H1 (cell line): ENCODE results near the gene POM121L2.
A peak's percentile ranks its signal among the peaks of the same experiment; 100 is the strongest.

Experiments used
- CBX5 ChIP-seq: fragments of 300-800, 300-1000 bp; sonication (generic); IDR thresholded peaks from 2 replicates; pipeline ENCODE4 v1.7.1; 2016; ENCODE audit warnings: antibody characterized with exemption, low read length, low read depth
- CEBPB ChIP-seq: IDR thresholded peaks from 2 replicates; pipeline ENCODE4 v1.6.1; 2012; ENCODE audit warnings: low read depth, low read length
- EGR1 ChIP-seq: IDR thresholded peaks from 2 replicates; pipeline ENCODE4 v1.6.1; 2011; ENCODE audit warnings: low read depth, low read length, borderline replicate concordance
- EP300 ChIP-seq, 2 experiments: IDR thresholded peaks; 1 replicate in 1 of 2; 2 replicates in 1 of 2; pipeline ENCODE4 v1.6.1; 2011 to 2012; ENCODE audit warnings: low read depth in 2 of 2, low read length in 2 of 2, mild to moderate bottlenecking in 2 of 2, borderline replicate concordance in 1 of 2, inconsistent platforms in 1 of 2, moderate library complexity in 1 of 2
- JUND ChIP-seq: IDR thresholded peaks from 2 replicates; pipeline ENCODE4 v1.6.1; 2011; ENCODE audit warnings: mild to moderate bottlenecking, improper control_type of control experiment, low read length
- POLR2A ChIP-seq, 2 experiments: IDR thresholded peaks; 1 replicate in 1 of 2; 2 replicates in 1 of 2; pipeline ENCODE4 v1.6.1; 2011; ENCODE audit warnings: low read depth in 2 of 2, low read length in 2 of 2, mild to moderate bottlenecking in 2 of 2; ENCODE audit errors: control extremely low read depth in 1 of 2
- POLR2AphosphoS5 ChIP-seq: IDR thresholded peaks from 2 replicates; pipeline ENCODE4 v1.6.1; 2011; ENCODE audit warnings: low read depth, low read length
- SIN3A ChIP-seq, 2 experiments: IDR thresholded peaks in 1 of 2; conservative IDR thresholded peaks in 1 of 2; 2 replicates each; pipeline ENCODE4 v1.6.1; 2011 to 2012; ENCODE audit warnings: low read length in 2 of 2, improper control_type of control experiment in 1 of 2, low read depth in 1 of 2, mild to moderate bottlenecking in 1 of 2
- ZNF274 ChIP-seq: IDR thresholded peaks from 2 replicates; pipeline ENCODE4 v1.7.0; 2012; ENCODE audit warnings: low read length, borderline replicate concordance; ENCODE audit errors: extremely low read depth
- TF ChIP-seq, protein P1 (sequence below), 3 experiments: IDR thresholded peaks; 1 replicate in 2 of 3; 2 replicates in 1 of 3; pipeline versions ENCODE4 v1.5.1 to v1.6.1; 2011; ENCODE audit warnings: low read length in 3 of 3, mild to moderate bottlenecking in 3 of 3, inconsistent platforms in 2 of 3, low read depth in 1 of 3, moderate library complexity in 1 of 3; ENCODE audit not compliant: insufficient read depth in 1 of 3; ENCODE audit errors: control extremely low read depth in 1 of 3
- TF ChIP-seq, protein P2 (sequence below): IDR thresholded peaks from 2 replicates; pipeline ENCODE4 v1.6.1; 2011; ENCODE audit warnings: low read depth, mild to moderate bottlenecking, low read length; ENCODE audit not compliant: insufficient read depth

GRCh38 chr6:27297857-27298730, 14.0 kb downstream of the POM121L2 start:
- TF ChIP-seq POLR2A (IDR thresholded peaks at IDR 0.05; ENCODE audit: control extremely low read depth in 1 of 2, low read depth in 2 of 2, low read length in 2 of 2) = no peak
- TF ChIP-seq CEBPB = 0 out of 2 replicates have a peak, but pooled peaks have one; percentile 30
- TF ChIP-seq, protein P1, sequence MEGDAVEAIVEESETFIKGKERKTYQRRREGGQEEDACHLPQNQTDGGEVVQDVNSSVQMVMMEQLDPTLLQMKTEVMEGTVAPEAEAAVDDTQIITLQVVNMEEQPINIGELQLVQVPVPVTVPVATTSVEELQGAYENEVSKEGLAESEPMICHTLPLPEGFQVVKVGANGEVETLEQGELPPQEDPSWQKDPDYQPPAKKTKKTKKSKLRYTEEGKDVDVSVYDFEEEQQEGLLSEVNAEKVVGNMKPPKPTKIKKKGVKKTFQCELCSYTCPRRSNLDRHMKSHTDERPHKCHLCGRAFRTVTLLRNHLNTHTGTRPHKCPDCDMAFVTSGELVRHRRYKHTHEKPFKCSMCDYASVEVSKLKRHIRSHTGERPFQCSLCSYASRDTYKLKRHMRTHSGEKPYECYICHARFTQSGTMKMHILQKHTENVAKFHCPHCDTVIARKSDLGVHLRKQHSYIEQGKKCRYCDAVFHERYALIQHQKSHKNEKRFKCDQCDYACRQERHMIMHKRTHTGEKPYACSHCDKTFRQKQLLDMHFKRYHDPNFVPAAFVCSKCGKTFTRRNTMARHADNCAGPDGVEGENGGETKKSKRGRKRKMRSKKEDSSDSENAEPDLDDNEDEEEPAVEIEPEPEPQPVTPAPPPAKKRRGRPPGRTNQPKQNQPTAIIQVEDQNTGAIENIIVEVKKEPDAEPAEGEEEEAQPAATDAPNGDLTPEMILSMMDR (IDR thresholded peaks at IDR 0.05; ENCODE audit: control extremely low read depth in 1 of 3, insufficient read depth in 1 of 3, low read depth in 1 of 3, low read length in 3 of 3) = no peak
- no peak for TF ChIP-seq EGR1
- TF ChIP-seq SIN3A (conservative IDR thresholded peaks at IDR 0.05 in 1 of 2, IDR thresholded peaks at IDR 0.05 in 1 of 2; ENCODE audit: low read depth in 1 of 2, low read length in 2 of 2) = 0 out of 4 replicates have a peak, but pooled peaks of 1 of the 2 experiments have one; percentile 31
- no peak for TF ChIP-seq POLR2AphosphoS5
- no peak for TF ChIP-seq JUND
- no peak for TF ChIP-seq EP300 (IDR thresholded peaks at IDR 0.05; ENCODE audit: borderline replicate concordance in 1 of 2, low read depth in 2 of 2, low read length in 2 of 2)
- TF ChIP-seq CBX5 = no peak
- TF ChIP-seq, protein P2, sequence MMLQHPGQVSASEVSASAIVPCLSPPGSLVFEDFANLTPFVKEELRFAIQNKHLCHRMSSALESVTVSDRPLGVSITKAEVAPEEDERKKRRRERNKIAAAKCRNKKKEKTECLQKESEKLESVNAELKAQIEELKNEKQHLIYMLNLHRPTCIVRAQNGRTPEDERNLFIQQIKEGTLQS = no peak
- TF ChIP-seq ZNF274 = no peak
